ENCODE results near the gene KCNAB1.
"Not testable (repeated sequence)": the region's sequence is repeated elsewhere in the genome, so short reads cannot be mapped to it uniquely, and the experiment has no call there.

The KCNAB1 gene

DNA sequence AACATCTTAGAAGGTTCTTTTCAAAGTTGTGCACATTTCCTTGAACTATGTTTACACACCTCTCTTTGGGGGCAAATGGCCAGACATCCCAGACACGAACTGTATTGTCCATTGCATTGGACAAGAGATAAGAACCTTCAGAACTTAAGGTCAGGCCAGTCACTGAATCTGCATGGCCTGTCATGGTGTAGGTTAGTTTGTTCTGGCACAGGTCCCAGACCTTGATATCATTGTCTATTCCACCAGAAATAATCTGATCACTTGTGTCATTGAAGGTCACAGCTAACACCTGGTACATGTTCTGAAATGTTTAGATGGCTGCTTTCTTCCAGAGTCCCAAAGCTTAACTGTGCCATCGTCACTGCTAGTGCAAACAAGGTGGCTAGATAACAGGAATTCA is 55.7 kb downstream of the KCNAB1 start:
- DNase-seq (ENCODE audit: low spot score), result no peak

- DNase-seq (ENCODE audit: low spot score), result no peak
Observed at GRCh38 chr3:156176629-156177210, 56.3 kb downstream of the KCNAB1 start.

GRCh38 chr3:156180077-156180476 is 59.7 kb downstream of the KCNAB1 start:
- DNase-seq (ENCODE audit: low spot score), result no peak

GRCh38 chr3:156181509-156181908 is 61.1 kb downstream of the KCNAB1 start:
- DNase-seq (ENCODE audit: low spot score), result no peak

DNA sequence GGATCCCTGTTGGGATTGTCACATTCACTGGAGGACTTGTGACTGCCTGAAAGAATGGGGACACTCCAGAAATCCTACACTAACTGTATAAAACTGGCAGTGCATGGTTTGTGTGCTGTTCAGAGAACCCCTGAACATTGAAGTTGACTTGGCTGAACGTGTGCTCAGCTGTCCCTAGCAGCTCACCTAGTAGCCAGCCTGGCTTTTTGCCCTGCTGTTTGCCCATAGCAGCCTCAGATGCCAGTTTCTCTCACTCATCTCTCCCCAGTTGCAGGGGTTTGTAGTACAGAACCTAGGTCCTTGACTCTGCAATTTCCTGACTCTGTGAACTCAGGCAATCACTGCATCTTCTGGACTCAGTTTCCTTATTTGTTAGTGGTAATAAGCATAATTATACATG is 63.0 kb downstream of the KCNAB1 start:
- DNase-seq (ENCODE audit: low spot score), result no peak

DNA sequence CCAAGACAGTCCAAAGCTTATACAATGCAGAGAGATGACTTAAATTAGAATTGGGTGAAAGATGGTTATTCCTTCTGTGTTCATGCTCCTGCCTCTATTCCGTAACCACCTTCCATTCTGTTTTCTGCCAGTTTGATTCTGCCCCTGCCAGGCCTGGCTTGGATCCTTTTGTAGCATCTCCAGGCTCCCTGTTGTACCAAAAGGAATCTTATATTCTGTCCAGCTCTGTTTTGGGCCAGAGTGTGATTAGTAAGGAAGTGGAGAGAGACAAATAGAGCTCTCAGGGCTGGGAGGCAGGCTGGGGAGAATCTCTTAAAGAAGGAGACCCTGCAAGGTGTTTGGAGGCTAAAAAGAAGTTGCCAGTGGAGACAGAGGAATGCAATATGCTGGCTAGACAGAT is 63.8 kb downstream of the KCNAB1 start:
- DNase-seq (ENCODE audit: low spot score), result no peak

GRCh38 chr3:156187146-156187769 is 66.9 kb downstream of the KCNAB1 start:
- DNase-seq (ENCODE audit: low spot score), result no peak

GRCh38 chr3:156188757-156189156 is 68.4 kb downstream of the KCNAB1 start:
- no peak for DNase-seq (ENCODE audit: low spot score)

DNA sequence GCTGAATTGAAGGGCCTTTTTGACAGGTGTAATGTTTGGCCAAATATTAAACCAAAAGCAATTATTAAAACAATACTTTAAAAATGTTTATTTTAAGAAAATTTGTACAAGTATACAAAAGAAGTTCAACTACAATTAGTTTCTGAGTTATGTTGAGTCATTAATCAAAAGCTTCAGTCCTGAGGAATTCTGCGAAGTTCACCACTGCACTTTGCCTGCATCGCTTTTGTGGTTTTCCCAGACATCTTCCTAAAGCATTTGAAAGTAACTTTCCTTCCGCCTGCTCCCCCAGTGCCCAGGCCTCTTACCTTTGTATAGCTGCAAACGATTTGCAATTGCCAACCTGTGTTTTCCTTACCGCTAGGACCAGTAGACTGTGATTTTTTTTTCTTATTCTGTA is 69.5 kb downstream of the KCNAB1 start:
- DNase-seq (ENCODE audit: low spot score), result no peak

DNA sequence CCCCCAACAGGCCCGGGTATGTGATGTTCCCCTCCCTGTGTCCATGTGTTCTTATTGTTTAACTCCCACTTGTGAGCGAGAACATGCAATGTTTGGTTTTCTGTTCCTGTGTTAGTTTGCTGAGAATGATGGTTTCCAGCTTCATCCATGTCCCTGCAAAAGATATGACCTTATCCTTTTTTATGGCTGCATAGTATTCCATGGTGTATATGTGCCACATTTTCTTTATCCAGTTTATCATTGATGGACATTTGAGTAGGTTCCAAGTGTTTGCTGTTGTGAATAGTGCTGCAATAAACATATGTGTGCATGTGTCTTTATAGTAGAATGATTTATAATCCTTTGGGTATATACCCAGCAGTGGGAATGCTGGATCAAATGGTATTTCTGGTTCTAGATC is 74.6 kb downstream of the KCNAB1 start:
- DNase-seq (ENCODE audit: low spot score), result not testable (repeated sequence)

GRCh38 chr3:156197152-156197551 is 76.8 kb downstream of the KCNAB1 start:
- not testable (repeated sequence) for DNase-seq (ENCODE audit: low spot score)

GRCh38 chr3:156201411-156202405 is 81.3 kb downstream of the KCNAB1 start:
- DNase-seq (ENCODE audit: low spot score), result no peak

- no peak for DNase-seq (ENCODE audit: low spot score)
Observed at GRCh38 chr3:156206157-156206556, 85.8 kb downstream of the KCNAB1 start.

DNA sequence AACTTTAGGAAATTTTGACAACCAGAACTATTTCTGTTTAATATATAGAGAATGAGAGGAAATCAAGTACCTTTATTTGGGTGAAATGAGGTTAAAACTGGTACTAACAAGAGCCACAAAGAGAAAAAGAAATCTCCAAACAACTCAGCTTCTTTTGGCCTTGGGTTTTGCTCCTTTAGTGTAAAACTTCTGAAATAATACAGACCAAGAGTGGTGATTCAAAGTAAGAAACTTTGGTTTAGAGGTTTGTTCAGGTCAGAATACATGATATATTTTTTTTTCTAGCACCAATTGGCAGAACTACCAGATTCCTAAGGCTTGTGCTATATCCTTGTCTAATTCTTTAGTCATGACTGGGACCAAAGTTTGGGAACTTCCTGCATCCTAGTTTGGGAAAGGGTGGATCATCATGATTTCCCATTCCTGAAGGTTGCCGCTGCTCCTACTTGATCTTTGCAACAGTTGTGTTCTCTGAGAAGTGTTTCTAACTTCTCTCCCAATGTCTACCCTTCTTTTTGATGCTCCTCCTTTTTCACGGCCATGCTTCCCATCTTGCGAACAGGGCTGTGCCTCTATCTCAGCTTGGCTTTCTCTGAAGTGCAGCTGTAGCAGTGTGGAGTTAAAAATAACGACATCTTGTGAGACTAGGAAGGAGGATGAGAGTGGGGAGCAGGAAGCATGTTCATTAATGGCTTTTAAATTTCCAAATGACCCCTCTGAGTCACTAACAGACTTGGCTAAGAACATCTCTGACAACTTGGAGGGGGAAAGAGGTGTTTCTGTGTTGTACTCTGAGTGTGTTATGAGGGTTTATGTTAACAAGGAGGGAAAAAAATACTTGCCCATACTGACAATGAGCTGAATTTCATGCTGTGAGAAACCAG is 87.7 kb downstream of the KCNAB1 start:
- no peak for DNase-seq (ENCODE audit: low spot score)

GRCh38 chr3:156209631-156210335 is 89.4 kb downstream of the KCNAB1 start:
- DNase-seq (ENCODE audit: low spot score), result no peak

GRCh38 chr3:156211583-156211982 is 91.2 kb downstream of the KCNAB1 start:
- no peak for DNase-seq (ENCODE audit: low spot score)

DNA sequence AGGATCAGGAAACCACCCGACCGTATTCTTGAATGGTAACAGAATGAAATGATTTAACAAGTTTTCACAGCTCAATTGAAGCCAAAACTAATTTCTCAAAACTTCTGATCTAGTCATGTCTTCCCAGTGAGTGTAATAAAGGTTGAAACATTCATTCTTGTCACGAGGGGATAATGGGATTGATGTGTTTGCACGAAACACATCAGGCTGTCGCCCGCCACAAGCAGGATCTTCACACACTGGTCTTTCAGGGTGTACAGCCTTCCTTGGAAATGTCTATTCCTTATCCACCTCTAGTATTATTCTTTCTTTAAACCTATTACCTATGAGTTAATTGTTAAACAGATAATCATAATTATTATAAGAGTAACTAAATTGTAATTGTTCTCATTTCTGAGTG is 94.3 kb downstream of the KCNAB1 start:
- DNase-seq (ENCODE audit: low spot score), result no peak

DNA sequence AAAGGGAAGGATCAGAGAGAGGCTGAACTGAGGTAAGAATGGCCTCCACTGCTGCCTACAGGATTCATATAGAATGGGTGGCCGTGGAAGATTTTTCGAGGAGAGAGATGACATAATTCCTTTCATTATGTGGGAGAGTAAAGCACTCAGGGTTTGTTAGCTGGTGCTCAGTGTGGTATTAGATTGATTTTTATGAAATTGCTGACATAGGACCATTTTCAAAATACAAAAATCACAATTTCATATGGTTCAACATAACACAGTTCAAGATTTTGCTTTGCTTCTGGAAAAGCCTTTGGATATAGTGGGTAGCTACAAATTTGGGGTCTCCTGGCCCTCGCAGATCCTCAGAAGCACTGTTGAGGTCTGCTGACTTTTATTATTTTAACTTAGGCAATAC is 95.4 kb downstream of the KCNAB1 start:
- no peak for DNase-seq (ENCODE audit: low spot score)

- no peak for DNase-seq (ENCODE audit: low spot score)
Observed at GRCh38 chr3:156216216-156216615, 95.8 kb downstream of the KCNAB1 start.

DNA sequence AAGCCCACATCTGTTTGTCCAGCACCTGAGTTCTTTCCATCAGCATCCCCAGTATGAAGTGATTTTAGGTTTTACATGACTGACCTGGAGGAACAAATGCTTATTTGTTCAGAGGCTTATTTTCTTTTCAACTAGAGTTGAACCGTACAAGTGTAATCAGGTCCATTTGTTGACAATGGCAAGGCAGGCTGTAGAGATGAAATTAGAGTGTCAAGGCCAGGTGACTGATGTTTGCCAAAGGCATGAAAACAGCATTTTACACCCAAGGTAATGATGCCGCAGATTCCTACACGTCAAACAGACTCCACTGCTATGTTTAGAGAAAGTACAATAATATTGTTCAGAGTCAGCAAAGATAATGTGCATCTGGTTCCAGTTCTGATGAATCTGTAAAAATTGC is 96.5 kb downstream of the KCNAB1 start:
- peak; percentile 42 for DNase-seq (ENCODE audit: low spot score)

GRCh38 chr3:156217674-156218352 is 97.4 kb downstream of the KCNAB1 start:
- DNase-seq (ENCODE audit: low spot score), result no peak
